Keratinocyte (primary cell): ENCODE data around the gene CLSTN3.

Source experiments
- CTCF ChIP-seq, 3 experiments: IDR thresholded peaks in 1 of 3; conservative IDR thresholded peaks in 1 of 3; optimal IDR thresholded peaks in 1 of 3; 2 replicates in 2 of 3; 3 replicates in 1 of 3; pipeline versions ENCODE3 to v1.5.1; 2011; ENCODE audit warnings: low read length in 3 of 3, mild to moderate bottlenecking in 3 of 3, moderate library complexity in 2 of 3, control low read depth in 1 of 3, inconsistent platforms in 1 of 3; ENCODE audit not compliant: insufficient read depth in 2 of 3; ENCODE audit errors: extremely low read depth in 1 of 3
- EZH2 ChIP-seq: IDR thresholded peaks from one replicate; pipeline ENCODE4 v1.6.1; 2012; ENCODE audit warnings: inconsistent platforms, mild to moderate bottlenecking, low read length, moderate library complexity

DNA sequence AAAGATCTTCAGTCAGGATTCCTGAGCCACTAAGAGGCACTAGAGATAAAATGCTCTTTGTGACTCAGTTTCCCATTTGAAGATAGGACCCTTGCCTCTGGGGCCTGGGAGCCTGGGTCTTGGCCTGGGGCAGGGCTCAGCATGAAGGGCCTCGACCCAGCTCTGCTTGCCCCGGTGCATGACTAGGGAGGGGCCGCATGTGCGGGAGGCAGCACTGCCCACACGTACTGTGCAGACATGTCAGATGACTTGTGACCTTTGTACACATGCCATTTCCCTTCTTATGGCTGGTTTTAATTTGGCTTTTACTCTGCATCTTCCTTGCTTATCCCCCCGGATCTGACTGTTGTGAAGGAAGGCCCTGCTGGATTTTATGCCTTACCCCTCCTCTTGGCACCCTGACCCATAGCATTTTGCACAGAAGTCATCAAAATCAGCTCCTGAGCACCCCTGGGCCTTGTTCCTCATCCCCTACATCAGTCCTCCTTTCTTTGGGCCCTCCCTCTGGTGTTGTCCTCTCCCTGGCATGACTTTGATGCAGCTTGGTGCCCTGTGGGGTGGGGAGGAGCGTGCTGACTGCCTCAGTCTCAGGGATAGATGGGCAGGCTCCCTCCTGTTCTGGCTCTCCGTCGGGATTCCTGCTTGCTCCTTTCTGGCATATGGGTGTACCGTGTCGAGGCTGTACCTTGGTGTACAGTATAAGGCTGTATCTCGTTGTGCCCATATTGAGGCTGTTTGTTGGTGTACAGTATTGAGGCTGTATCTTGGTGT, 4.4 kb downstream of the CLSTN3 start:
- TF ChIP-seq CTCF (optimal IDR thresholded peaks at IDR 0.05 in 1 of 3, IDR thresholded peaks at IDR 0.05 in 1 of 3, conservative IDR thresholded peaks at IDR 0.05 in 1 of 3; ENCODE audit: extremely low read depth in 1 of 3, insufficient read depth in 2 of 3, low read length in 3 of 3): no peak
- no peak for TF ChIP-seq EZH2
